ENCODE data around the gene ZNF200. TPM values are rescaled to one million over a fixed set of nuclear protein-coding genes. Genes with fewer than 3 reads are reported as not detected.

ZNF200 gene
- total and polyA plus RNA-seq, 2 of the 13 experiments (the other 11 are each of a cell fraction or from before 2014, with no cell fraction given) = 3.5 to 16.5 TPM

DNA sequence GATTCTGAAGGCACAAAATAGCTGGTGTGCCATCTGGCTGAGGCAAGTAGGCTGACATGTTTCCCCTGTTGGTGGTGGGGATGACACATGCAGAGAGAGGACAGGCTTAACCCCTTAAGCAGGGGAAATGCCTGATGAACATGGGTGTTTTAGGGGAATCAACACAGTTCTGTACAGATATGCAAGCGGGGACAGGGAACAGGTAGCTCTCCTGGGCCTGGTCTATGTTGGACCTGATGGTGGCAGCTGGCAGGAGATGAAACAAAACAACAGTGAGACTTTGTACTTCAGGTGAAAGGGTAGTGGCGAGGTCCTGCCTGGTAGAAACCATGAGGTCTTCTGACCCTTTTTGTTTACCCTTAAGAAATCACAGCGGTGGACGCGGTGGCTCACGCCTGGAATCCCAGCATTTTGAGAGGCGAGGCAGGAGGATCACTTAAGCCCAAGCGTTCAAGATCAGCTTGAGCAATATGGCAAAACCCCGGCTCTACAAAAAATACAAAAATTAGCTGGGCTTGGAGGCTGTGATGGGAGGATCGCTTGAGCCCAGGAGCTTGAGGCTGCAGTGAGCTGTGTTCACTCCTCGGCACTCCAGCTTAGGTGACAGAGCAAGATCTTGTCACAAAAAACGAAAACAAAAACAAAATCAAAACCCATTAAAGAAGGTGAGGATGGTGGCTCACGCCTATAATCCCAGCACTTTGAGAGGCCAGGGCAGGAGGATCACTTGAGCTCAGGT lies 36.5 kb downstream of the ZNF200 start (continued):
- TF ChIP-seq, protein P1, sequence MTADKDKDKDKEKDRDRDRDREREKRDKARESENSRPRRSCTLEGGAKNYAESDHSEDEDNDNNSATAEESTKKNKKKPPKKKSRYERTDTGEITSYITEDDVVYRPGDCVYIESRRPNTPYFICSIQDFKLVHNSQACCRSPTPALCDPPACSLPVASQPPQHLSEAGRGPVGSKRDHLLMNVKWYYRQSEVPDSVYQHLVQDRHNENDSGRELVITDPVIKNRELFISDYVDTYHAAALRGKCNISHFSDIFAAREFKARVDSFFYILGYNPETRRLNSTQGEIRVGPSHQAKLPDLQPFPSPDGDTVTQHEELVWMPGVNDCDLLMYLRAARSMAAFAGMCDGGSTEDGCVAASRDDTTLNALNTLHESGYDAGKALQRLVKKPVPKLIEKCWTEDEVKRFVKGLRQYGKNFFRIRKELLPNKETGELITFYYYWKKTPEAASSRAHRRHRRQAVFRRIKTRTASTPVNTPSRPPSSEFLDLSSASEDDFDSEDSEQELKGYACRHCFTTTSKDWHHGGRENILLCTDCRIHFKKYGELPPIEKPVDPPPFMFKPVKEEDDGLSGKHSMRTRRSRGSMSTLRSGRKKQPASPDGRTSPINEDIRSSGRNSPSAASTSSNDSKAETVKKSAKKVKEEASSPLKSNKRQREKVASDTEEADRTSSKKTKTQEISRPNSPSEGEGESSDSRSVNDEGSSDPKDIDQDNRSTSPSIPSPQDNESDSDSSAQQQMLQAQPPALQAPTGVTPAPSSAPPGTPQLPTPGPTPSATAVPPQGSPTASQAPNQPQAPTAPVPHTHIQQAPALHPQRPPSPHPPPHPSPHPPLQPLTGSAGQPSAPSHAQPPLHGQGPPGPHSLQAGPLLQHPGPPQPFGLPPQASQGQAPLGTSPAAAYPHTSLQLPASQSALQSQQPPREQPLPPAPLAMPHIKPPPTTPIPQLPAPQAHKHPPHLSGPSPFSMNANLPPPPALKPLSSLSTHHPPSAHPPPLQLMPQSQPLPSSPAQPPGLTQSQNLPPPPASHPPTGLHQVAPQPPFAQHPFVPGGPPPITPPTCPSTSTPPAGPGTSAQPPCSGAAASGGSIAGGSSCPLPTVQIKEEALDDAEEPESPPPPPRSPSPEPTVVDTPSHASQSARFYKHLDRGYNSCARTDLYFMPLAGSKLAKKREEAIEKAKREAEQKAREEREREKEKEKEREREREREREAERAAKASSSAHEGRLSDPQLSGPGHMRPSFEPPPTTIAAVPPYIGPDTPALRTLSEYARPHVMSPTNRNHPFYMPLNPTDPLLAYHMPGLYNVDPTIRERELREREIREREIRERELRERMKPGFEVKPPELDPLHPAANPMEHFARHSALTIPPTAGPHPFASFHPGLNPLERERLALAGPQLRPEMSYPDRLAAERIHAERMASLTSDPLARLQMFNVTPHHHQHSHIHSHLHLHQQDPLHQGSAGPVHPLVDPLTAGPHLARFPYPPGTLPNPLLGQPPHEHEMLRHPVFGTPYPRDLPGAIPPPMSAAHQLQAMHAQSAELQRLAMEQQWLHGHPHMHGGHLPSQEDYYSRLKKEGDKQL (CRISPR knock-in tag; IDR thresholded peaks at IDR 0.05; ENCODE audit: low read depth) = no peak
- TF ChIP-seq, protein P2, sequence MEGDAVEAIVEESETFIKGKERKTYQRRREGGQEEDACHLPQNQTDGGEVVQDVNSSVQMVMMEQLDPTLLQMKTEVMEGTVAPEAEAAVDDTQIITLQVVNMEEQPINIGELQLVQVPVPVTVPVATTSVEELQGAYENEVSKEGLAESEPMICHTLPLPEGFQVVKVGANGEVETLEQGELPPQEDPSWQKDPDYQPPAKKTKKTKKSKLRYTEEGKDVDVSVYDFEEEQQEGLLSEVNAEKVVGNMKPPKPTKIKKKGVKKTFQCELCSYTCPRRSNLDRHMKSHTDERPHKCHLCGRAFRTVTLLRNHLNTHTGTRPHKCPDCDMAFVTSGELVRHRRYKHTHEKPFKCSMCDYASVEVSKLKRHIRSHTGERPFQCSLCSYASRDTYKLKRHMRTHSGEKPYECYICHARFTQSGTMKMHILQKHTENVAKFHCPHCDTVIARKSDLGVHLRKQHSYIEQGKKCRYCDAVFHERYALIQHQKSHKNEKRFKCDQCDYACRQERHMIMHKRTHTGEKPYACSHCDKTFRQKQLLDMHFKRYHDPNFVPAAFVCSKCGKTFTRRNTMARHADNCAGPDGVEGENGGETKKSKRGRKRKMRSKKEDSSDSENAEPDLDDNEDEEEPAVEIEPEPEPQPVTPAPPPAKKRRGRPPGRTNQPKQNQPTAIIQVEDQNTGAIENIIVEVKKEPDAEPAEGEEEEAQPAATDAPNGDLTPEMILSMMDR (CRISPR knock-in tag; IDR thresholded peaks at IDR 0.05) = peak; percentile 13; the same call in 1 of the 2 replicates
- TF ChIP-seq ZNF253 (CRISPR knock-in tag; IDR thresholded peaks at IDR 0.05; ENCODE audit: borderline replicate concordance) = no peak
- no peak for TF ChIP-seq RBM22 (optimal IDR thresholded peaks at IDR 0.05; ENCODE audit: low read length)
- no peak; the same call in 1 of the 2 replicates for TF ChIP-seq ZNF644 (CRISPR knock-in tag; IDR thresholded peaks at IDR 0.05; ENCODE audit: low read depth)
- TF ChIP-seq KAT8 (CRISPR knock-in tag; IDR thresholded peaks at IDR 0.05) = peak; percentile 31; the same call in 1 of the 2 replicates
- TF ChIP-seq ZNF230 (CRISPR knock-in tag; IDR thresholded peaks at IDR 0.05) = no peak
- peak; percentile 68; the same call in 1 of the 2 replicates for TF ChIP-seq TFAP4 (IDR thresholded peaks at IDR 0.05; ENCODE audit: borderline replicate concordance, low read depth)
- TF ChIP-seq ISL2 (CRISPR knock-in tag; IDR thresholded peaks at IDR 0.05) = no peak
- TF ChIP-seq PCBP2 (optimal IDR thresholded peaks at IDR 0.05; ENCODE audit: low read depth, low read length, poor library complexity, severe bottlenecking) = no peak
- no peak for TF ChIP-seq ZNF513 (CRISPR knock-in tag; conservative IDR thresholded peaks at IDR 0.05)
- TF ChIP-seq FOXP1 (IDR thresholded peaks at IDR 0.05) = peak; percentile 31; the same call in 1 of the 2 replicates
- TF ChIP-seq FOXP1 (CRISPR knock-in tag; IDR thresholded peaks at IDR 0.05) = no peak; the same call in 1 of the 2 replicates
- peak; percentile 93 for TF ChIP-seq ZSCAN25 (CRISPR knock-in tag; IDR thresholded peaks at IDR 0.05)
- TF ChIP-seq, protein P3, sequence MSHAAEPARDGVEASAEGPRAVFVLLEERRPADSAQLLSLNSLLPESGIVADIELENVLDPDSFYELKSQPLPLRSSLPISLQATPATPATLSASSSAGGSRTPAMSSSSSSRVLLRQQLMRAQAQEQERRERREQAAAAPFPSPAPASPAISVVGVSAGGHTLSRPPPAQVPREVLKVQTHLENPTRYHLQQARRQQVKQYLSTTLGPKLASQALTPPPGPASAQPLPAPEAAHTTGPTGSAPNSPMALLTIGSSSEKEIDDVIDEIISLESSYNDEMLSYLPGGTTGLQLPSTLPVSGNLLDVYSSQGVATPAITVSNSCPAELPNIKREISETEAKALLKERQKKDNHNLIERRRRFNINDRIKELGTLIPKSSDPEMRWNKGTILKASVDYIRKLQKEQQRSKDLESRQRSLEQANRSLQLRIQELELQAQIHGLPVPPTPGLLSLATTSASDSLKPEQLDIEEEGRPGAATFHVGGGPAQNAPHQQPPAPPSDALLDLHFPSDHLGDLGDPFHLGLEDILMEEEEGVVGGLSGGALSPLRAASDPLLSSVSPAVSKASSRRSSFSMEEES (CRISPR knock-in tag; IDR thresholded peaks at IDR 0.05) = 0 out of 2 replicates have a peak, but pooled peaks have one; percentile 59
- TF ChIP-seq ZNF512 (CRISPR knock-in tag; IDR thresholded peaks at IDR 0.05) = no peak

Measured in HepG2 (cell line).